NCI-H345 (cell line): ENCODE results near the gene AOC3.
"Not testable (repeated sequence)": the region's sequence is repeated elsewhere in the genome, so short reads cannot be mapped to it uniquely, and the experiment has no call there.

ENCODE experiments used
- DNase-seq: peaks from one replicate; lab custom pipeline; 2025; lab: John Stamatoyannopoulos, UW

Gene AOC3

DNA sequence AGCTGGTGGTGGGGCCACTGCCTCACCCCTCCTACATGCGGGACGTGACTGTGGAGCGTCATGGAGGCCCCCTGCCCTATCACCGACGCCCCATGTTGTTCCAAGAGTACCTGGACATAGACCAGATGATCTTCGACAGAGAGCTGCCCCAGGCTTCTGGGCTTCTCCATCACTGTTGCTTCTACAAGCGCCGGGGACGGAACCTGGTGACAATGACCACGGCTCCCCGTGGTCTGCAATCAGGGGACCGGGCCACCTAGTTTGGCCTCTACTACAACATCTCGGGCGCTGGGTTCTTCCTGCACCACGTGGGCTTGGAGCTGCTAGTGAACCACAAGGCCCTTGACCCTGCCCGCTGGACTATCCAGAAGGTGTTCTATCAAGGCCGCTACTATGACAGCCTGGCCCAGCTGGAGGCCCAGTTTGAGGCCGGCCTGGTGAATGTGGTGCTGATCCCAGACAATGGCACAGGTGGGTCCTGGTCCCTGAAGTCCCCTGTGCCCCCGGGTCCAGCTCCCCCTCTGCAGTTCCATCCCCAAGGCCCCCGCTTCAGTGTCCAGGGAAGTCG lies 16.8 kb downstream of the AOC3 start:
- DNase-seq = not testable (repeated sequence)

DNA sequence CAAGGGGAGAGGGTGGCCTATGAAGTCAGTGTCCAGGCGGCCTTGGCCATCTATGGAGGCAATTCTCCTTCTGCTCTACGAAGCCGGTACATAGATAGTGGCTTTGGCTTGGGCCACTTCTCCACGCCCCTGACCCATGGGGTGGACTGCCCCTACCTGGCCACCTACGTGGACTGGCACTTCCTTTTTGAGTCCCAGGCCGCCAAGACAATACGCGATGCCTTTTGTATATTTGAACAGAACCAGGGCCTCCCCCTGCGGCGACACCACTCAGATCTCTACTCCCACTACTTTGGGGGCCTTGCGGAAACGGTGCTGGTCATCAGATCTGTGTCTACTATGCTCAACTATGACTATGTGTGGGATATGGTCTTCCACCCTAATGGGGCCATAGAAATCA lies 17.3 kb downstream of the AOC3 start:
- no peak for DNase-seq

DNA sequence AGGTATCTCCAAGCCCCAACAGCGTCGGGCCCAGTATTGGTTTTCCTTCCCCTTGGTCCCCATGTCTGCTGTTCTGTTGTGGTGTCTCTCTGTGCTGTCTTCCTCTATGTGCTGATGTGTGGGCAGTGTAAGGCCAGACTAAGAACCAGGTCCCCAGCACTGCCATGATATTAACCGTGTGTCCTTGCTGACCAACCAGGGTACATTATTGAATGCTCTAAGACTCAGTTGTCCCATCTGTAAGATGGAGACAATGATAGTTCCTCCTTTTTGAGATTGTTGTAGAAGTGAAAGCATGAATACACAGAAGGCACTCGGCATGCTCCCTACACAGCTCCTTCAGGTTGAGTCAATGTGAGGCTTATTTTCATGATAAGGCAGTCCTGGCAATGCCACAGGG lies 20.6 kb downstream of the AOC3 start:
- no peak for DNase-seq

DNA sequence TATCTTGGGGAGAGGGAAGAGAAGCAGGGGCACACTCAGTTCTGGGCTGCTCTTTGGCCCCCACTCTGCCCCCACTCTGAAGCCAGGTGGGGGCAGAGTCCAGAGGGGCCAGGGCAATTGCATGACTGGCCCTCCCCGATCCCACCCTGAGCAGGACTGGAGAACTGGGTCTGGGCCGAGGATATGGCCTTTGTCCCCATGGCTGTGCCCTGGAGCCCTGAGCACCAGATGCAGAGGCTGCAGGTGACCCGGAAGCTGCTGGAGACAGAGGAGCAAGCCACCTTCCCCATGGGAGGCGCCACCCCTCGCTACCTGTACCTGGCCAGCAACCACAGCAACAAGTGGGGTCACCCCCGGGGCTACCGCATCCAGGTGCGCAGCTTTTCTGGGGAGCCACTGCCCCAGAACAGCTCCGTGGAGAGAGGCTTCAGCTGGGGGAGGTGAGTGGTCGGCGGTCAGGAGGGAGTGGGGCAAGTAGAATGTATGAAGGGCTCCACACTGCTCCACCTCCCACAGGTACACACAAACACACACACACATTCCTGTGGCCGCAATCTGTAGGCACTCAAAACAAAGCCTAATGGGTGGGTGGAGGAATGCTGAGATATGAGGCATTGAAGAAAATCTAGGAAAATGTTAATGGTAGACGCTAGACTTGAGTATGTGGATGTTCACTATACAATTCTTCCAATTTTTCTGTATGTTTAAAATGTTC lies 21.4 kb downstream of the AOC3 start:
- DNase-seq = no peak

DNA sequence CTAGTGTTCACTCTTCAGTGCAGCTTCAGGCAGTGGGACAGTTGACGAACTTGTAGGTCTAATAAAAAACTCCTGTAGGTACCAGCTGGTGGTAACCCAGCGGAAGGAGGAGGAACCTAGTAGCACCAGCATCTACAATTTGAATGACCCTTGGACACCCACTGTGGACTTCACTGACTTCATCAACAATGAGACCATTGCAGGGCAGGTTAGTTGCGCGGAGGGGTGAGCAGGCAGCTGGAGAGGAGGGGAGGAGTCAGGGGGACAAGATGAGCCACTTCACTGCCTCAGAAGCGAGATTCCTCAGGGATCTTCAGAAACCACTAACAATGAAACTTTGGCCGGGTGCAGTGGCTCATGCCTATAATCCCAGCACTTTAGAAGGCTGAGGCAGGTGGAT lies 22.3 kb downstream of the AOC3 start:
- DNase-seq = no peak

DNA sequence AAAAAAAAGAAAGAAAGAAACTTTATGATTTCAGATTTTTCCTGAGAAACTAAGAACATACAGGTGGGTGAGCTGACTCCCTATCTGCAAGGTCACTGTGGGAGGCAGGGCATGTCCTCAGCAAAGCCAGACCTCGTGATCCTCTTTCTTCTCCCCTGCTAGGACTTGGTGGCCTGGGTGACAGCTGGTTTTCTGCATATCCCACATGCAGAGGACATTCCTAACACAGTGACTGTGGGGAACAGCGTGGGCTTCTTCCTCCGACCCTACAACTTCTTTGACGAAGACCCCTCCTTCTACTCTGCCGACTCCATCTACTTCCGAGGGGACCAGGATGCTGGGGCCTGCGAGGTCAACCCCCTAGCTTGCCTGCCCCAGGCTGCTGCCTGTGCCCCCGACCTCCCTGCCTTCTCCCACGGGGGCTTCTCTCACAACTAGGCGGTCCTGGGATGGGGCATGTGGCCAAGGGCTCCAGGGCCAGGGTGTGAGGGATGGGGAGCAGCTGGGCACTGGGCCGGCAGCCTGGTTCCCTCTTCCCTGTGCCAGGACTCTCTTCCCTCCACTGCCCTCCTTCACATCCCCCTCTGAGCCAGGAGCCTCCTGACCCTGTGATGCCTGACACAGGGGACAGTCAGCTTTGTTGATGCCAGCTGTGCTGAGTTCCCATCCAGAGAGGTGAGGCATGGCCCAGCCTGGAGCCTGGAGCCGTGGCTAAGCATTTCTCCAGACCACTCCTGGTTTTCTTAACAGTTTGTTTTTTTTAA lies 23.1 kb downstream of the AOC3 start:
- DNase-seq = not testable (repeated sequence)

DNA sequence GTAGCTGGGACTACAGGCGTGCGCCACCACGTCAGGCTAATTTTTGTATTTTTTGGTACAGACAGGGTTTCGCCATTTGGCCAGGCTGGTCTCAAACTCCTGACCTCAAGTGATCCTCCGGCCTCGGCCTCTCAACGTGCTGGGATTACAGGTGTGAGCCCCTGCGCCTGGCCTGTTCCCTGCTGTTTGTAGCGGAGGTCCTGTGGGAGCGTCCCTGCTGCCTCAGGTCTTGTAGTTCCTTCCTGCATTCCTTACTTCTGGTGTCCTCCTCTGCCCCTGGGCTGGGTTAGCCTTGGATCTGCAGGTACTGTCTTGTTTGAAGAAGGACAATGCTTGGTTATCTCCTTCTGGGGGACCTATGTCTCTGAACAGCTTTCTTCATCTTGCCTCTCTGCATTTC lies 26.0 kb downstream of the AOC3 start:
- no peak for DNase-seq

DNA sequence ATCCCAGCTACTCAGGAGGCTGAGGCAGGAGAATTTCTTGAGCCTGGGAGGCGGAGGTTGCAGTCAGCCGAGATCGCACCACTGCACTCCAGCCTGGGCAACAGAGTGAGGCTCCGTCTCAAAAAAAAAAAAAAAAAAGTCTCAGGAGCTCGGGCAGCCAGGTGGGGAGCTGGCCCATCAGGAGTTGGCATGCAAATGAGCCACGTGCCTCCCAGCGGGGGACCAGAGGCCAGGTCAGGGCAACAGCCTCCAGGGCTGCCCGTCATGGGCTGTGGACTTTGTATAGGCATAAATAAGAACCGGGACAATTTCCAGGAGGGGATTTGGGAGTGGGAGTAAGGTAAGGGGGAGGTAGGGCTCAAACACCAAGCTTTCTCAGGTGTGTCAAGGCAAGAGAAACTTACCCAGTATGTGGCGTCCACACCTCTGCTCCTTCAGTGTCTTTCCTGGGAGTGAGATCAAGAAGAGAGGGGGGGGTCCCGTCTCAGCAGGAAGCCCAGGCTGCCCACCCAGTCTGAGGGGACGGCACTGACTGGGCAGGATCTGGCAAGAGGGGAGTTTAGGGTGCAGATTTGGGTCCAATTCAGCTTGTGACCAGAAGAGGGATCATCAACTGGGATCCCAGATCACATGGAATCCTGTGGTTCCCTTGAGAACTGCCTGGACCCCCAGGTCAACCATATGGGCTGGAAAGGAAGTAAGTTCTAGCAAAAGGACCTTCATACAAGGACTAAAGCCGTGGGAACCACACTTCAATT lies 27.3 kb downstream of the AOC3 start:
- no peak for DNase-seq

DNA sequence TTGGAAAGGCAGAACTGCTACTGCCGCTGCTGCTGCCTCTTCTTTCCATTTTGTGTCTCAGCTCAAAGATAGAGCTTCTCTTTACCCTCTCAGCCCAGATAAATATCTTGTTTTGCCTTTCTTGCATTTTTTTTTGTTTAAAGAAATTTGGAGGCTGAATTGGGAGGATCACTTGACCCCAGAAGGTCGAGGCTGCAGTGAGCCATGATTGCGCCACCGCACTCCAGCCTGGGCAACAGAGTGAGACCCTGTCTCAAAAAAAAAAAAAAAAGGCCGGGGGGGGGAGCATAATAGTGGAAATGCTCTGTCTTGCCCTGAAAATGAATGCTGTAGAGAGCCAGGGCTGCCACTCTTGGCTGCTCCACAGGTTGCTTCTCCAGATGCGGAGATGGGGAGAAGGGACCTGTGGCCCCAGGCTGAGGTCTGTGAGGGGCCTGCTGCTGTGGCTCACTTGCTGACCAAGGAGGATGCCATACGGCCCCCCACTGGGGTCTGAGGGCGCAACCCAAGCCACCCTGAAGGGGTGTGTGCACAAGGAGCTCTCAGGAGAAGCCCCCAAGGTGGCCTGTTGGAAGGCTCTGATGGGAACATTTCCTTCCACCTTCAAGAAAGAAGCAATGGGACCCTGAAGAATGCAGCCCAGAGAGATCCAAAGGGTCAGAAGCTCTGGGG lies 28.1 kb downstream of the AOC3 start:
- no peak for DNase-seq

DNA sequence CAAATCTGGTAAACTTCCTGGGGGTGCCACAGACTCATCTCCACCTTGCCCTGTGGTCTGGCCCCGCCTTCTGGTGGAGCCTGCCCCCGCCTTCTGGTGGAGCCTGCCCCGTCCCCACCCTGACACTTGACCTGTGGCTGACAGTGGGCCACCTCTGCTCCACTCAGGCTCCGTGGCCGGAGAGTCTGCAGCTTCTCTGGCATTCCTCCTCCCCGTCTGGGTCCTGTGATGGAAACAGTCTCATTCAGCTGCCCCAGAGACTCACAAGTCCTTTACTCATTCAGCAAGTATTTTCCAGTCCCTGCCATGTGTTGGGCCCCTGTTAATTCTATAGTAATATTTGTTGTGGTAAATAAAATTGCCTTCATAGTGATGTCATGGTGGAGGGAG lies 28.6 kb downstream of the AOC3 start:
- DNase-seq = no peak

DNA sequence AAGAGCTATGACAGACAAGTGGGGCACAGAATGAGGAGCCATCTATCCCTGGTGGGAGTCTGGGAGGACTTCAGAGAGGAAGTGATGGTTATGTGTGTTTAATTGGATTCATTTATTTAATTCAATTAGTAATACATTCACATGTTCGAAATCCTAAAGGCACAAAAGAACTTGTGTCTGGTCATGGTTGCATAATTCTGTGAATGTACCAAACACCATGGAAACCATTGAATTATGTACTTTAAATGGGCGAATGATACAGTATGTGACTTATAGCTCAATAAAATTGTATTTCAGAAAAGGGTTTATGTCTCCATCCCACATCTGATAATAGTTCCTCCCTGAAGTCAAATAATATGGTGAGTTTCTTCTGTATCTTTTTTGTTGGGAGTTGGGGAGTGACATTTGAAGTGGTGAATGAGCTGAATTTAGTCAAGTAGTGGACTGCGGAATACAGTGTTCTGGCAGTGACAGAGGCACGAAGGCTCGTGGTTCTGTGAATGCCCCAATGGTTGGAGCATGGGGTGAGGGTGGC lies 29.8 kb downstream of the AOC3 start:
- no peak for DNase-seq

DNA sequence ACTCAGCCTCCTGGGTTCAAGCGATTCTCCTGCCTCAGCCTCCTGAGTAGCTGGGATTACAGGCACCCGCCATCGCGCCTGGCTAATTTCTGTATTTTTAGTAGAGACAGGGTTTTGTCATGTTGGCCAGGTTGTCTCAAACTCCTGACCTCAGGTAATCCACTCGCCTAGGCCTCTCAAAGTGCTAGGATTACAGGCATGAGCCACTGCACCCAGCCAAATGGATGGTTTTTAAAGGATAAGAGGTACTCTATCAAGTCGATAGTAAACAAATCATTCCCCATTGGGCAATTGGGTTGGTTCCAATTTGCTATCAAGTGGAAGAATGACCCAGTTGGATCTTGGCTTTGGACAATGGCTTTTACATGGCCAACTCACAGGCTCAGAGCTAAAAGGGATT lies 30.7 kb downstream of the AOC3 start:
- DNase-seq = not testable (repeated sequence)

DNA sequence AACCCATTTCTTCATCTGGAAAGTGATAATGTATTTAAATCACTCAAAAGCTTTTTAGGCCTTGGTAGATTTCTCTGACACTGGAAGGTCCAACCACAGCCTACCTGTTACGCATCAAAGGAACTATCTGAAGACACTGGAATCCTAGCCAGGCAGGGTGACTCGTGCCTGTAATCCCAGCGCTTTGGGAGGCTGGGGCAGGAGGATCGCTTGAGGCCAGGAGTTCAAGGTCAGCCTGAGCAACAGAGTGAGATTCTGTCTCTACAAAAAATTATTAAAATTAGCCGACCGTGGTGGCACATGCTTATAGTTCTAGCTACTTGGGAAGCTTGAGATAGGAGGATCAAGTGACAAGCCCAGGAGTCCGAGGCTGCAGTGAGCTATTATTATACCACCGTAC lies 31.2 kb downstream of the AOC3 start:
- DNase-seq = no peak

DNA sequence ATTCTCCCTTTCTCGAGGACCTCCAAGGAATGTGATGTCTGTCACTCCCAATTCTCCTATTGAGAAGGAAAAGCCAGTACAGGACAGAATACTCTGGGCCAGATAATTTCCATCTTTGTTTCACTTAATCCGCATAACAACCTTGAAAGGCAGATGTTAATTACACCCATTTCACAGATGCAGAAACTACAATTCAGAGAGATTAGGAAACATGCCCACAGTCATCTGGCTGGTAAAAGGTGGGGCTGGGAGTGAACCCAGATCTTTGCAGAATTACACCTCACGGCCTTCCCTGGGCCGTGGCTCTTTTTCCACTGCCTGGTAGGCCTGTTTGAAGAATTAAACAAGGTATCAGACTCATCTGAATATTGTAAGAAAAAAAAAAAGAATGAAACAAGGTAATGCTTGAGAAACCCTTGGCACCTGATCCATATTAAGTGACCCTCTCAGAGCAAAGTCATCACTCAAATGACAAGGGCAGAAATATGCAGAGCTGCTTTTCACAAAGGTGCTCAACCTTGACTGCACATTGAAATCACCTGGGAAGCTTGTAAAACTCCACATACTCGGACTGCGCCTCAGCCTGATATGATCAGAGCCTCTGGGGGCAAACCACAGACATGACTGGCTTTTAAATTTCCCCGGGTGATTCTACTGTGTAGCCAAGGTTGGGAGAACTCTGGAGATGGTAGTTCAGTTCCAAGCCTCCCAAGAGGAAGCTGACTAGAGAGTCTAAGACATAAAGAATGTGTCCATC lies 33.0 kb downstream of the AOC3 start:
- DNase-seq = no peak

DNA sequence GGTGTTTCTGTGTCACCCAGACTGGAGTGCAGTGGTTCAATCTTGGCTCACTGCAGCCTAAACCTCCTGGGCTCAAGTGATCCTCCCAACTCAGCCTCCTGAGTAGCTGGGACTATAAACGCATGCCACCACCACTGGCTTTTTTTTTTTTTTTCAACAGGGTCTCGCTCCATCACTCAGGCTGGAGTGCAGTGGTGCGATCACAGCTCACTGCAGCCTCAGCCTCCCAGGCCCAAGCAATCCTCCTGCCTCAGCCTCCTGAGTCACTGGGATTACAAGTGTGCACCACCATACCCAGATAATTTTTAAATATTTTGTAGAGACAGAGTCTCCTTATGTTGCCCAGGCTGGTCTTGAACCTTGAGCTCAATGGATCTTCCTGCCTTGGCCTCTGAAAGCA lies 34.8 kb downstream of the AOC3 start:
- not testable (repeated sequence) for DNase-seq

DNA sequence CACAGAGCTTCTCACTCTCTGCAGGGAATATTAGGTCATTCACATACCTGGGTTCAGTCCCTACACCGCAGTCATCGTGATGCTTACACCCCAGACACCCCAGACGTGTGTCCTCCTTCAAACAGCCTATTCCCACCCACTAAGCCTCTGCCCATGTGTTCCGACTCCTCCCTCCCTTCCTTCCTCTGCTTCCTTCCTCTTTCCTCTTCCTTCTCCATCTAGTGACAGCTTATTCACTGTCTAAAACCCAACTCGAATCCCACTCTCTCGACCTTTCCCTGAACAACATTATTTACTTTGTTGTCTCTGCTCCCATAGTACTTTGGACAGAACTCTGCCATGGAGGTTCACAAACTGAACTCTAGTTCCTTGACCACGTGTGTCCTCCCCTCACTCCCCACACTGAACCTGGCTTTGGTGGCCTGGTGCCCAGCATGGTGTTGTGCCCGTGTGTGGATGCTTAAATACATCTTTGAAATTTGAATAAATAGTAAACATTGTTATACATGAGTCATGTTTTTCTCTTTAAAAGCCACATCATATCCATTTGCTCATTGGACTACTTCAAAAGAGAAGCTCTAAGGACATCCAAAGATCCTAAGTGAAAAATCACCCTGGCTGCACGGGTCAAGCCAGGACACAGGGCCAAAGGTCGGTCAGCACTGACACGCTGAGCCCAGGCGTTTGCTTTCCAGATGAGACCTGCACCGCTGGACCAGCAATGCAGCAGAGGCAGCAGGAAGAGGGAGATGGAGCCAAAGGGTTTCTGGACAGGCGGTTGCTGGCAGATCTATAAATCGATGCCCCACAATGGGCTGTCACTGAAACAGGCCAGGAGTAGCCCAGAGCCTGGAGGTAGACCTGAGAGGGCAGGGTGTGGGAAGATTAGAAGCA lies 35.5 kb downstream of the AOC3 start:
- DNase-seq = no peak

DNA sequence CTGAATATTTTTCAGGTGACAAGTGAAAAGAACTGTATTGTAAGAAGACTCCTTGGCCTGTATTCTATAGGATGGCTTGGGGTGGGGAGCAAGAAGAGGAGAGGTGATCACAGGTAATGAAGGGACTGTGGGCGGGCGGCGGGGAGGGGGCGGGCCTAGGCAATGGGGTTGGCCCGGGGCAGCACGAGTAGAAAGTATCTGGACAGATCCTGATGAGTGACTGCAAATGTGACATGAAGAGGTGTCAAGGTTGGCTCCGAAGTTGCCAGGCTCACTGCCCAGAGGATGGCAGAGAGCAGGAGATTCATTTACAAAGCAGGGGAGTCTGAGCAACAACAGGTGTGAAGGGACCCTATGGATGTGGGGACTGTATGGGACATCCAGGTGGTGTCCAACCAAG lies 38.8 kb downstream of the AOC3 start:
- no peak for DNase-seq

DNA sequence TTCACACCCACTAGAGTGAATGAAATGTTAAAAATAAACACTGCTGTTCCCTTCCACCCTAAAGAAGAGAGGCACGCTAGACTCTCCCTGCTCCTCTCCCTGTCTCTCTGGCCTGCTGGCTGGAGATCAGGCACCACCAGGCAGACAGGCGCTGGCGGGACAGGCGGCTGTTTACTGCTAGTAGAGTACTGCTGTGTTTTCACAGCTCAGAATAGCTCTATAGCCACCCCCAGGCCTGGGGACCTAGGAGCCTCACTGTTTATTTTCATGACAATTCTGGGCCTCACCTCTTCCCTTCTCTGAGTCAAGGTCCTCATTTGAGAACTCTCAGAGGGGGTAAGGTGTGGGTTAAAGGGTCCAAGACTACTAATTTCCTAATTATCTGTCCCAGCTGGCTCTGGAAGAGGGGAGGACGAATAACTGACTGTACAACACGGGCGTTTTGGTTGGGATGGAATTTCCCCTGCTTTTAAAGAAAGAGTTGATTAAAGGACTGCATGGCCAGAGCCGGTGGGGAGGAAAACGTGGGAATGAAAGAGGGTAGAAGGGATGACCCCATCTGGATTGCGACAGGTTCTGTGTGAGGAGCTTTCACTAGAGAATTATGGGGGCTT lies 40.6 kb downstream of the AOC3 start:
- no peak for DNase-seq

DNA sequence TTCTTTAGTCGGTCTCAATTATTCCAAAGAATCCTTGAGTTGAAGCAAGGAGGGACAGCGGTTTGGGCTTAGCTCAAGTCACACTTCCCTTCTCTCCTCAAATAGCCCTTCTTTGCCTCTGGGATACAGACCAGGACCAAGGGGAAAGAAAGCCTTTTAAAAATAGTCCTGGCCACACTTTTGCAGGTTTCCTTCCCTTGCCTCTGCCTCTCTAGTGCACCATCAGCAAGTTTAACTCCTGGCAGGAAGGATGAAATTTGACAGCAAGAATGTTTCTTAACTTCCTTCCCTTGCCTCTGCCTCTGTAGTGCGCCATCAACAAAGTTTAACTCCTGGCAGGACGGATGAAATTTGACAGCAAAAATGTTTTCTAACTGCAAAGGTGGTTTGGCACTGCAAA lies 42.4 kb downstream of the AOC3 start:
- no peak for DNase-seq
